Measurements from ENCODE around the gene MOB2.

Gene MOB2

DNA sequence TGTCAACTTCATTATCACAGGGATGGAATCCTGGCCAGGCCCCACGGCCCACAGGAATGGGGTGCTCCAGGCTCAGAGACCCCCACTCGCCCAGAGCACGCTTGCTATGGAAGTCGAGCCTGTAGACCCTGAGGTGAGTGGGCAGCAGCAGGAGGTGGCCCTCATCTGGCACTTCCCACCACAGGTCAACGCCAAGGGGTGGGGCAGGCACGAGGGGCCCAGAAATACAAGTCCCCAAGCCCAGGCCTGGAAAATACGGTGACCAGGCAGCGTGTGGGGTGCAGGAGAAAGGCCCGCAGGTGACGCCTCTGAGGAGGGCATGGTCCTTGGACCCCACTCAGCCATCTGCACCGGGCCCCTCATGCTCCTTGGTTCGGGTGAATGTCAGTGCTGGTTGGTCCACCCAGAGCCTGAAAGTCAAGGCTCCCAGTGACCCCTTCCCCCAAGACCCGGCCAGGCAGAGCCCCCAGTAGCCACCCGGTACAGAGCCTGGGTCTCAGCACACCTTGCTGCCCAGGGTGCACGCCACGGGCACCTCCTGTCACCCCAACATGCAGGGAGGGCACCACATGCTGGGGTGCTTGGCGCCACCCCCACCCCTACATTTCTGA lies 2.4 kb downstream of the MOB2 start:
- Histone ChIP-seq H3K79me2 (peaks cover 21% of the 10 kb centered on the region), H3K4me3 (ENCODE audit: low read depth, low read length) (no peak overlapping the region), H3K4me2 (ENCODE audit: low read length) (no peak overlapping the region), H3K36me3 (ENCODE audit: control insufficient read depth, insufficient read depth, low read length) (no peaks in the 10 kb centered on the region), H3K9ac (no peak overlapping the region), H3K27me3 (ENCODE audit: control insufficient read depth, insufficient read depth, low read length) (no peaks in the 10 kb centered on the region), H3K27ac (no peak overlapping the region), H2AFZ (no peak overlapping the region), H3K4me1 (no peaks in the 10 kb centered on the region), H3K9me3 (ENCODE audit: control insufficient read depth, low read length) (no peaks in the 10 kb centered on the region)
- TF ChIP-seq CTCF (IDR thresholded peaks at IDR 0.05): no peak

DNA sequence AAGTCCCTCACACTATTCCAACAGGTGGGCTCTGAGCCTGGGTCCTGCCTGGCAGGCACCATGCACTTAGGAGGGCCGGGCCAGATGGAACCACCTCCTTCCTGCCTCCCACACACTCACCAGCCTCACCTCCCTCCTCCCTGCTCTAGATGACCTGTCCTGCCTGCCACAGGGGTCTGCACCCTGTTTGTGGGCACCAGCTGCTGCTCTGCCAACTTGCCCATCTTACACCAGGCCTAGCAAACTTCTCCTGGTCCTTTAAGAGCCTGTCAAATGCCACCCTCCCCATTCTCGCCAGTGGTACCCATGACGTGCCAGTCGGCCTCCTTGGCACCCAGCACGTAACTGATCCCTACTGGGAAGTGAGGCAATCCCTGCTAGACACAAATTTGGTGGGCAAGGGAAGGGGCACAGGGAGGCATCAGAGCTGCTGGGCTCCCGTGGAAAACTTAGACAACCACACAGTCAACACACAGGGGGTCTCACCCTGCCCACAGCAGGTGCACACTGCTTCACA lies 3.1 kb downstream of the MOB2 start:
- no peak for TF ChIP-seq CTCF (IDR thresholded peaks at IDR 0.05)
- no peaks in the 10 kb centered on the region for H3K4me1 ChIP-seq
- H3K9me3 ChIP-seq (ENCODE audit: control insufficient read depth, low read length): no peaks in the 10 kb centered on the region
- no peak overlapping the region for H3K27ac ChIP-seq
- H2AFZ ChIP-seq: no peak overlapping the region
- peaks cover 16% of the 10 kb centered on the region for H3K79me2 ChIP-seq
- no peaks in the 10 kb centered on the region for H3K27me3 ChIP-seq (ENCODE audit: control insufficient read depth, insufficient read depth, low read length)
- no peak overlapping the region for H3K4me3 ChIP-seq (ENCODE audit: low read depth, low read length)
- no peak overlapping the region for H3K9ac ChIP-seq
- no peak overlapping the region for H3K4me2 ChIP-seq (ENCODE audit: low read length)
- no peaks in the 10 kb centered on the region for H3K36me3 ChIP-seq (ENCODE audit: control insufficient read depth, insufficient read depth, low read length)

DNA sequence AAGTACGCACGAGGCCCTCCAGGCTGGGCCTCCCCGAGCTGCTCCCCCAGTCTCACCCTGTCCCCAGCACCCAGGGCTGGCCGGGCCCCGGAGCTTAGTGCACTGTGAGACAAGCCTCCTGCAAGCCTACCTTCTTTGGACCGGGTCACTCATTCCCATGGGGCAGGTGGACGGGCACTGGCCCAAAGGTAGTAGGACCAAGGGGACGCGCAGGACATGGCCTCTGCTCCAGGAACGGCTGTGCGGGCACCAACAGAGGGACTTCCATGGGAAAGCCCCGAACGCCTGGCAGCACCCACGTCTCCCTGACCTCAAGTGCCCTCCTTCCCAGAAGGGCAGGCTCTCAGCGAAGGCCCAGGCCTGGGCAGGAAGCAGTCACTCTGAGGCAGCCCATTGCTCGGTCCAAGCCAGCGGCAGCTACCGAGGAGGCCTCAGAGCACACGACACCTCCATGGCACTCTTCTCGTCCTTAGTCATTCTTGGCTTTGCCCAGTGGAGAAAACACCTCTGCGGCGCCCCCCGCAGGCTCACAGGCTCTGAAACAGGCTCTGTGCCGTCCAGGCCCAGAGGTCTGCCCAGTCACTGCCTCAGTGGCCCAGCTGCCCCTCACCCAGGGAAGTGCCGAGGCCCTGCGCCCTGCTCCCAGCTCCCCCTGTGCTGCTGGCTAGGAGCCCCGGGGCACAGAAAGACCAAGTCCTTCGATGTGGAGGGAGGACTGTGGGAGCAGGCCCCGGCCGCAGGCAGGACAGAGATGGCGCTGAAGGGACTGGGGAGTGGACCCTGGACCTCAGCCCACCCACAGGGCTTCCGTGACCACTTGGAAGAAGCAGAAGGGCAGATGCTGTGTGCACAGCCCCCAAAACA lies 3.8 kb downstream of the MOB2 start:
- Histone ChIP-seq H2AFZ (no peak overlapping the region), H3K79me2 (peaks cover 11% of the 10 kb centered on the region), H3K27me3 (ENCODE audit: control insufficient read depth, insufficient read depth, low read length) (no peaks in the 10 kb centered on the region), H3K36me3 (ENCODE audit: control insufficient read depth, insufficient read depth, low read length) (no peaks in the 10 kb centered on the region), H3K4me2 (ENCODE audit: low read length) (no peak overlapping the region), H3K27ac (no peak overlapping the region), H3K9me3 (ENCODE audit: control insufficient read depth, low read length) (no peaks in the 10 kb centered on the region), H3K4me3 (ENCODE audit: low read depth, low read length) (no peak overlapping the region), H3K4me1 (no peaks in the 10 kb centered on the region), H3K9ac (no peak overlapping the region)
- no peak for TF ChIP-seq CTCF (IDR thresholded peaks at IDR 0.05)

GRCh38 chr11:1481861-1482441 lies 4.6 kb downstream of the MOB2 start:
- Histone ChIP-seq H3K4me1 (no peaks in the 10 kb centered on the region), H3K79me2 (peaks cover 3% of the 10 kb centered on the region), H2AFZ (no peak overlapping the region), H3K27ac (no peak overlapping the region), H3K9me3 (ENCODE audit: control insufficient read depth, low read length) (no peaks in the 10 kb centered on the region), H3K9ac (no peak overlapping the region), H3K27me3 (ENCODE audit: control insufficient read depth, insufficient read depth, low read length) (no peaks in the 10 kb centered on the region), H3K4me2 (ENCODE audit: low read length) (no peak overlapping the region), H3K4me3 (ENCODE audit: low read depth, low read length) (no peak overlapping the region), H3K36me3 (ENCODE audit: control insufficient read depth, insufficient read depth, low read length) (no peaks in the 10 kb centered on the region)
- TF ChIP-seq CTCF (IDR thresholded peaks at IDR 0.05): no peak

Measured in parathyroid adenoma (tissue), 2 donors.